GM12874 (cell line): ENCODE data around the gene KLK12.

Experiments
- TF ChIP-seq, protein P1 (sequence below): IDR thresholded peaks from 2 replicates; pipeline ENCODE4 v1.5.1; 2011; ENCODE audit warnings: low read depth, mild to moderate bottlenecking, control low read depth, low read length, moderate library complexity; ENCODE audit not compliant: insufficient read depth

Gene KLK12

DNA sequence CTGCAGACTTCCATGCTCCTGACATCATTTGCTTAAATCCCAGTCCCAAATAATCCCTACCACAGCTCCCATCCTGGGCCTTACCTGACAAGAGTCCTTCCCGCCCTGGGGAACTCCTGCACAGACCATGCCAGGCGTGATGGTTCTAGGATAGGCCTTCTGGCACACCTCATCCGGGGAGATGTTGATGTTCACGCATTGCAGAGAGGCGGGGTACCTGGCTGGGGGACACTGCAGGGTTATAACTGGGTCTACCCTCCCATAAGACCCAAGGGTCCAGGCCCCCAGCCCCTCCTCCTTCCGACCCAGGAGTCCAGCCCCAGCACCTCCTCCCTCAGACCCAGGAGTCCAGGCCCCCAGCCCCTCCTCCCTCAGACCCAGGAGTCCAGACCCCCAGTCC, 43.9 kb upstream of the KLK12 start:
- TF ChIP-seq, protein P1, sequence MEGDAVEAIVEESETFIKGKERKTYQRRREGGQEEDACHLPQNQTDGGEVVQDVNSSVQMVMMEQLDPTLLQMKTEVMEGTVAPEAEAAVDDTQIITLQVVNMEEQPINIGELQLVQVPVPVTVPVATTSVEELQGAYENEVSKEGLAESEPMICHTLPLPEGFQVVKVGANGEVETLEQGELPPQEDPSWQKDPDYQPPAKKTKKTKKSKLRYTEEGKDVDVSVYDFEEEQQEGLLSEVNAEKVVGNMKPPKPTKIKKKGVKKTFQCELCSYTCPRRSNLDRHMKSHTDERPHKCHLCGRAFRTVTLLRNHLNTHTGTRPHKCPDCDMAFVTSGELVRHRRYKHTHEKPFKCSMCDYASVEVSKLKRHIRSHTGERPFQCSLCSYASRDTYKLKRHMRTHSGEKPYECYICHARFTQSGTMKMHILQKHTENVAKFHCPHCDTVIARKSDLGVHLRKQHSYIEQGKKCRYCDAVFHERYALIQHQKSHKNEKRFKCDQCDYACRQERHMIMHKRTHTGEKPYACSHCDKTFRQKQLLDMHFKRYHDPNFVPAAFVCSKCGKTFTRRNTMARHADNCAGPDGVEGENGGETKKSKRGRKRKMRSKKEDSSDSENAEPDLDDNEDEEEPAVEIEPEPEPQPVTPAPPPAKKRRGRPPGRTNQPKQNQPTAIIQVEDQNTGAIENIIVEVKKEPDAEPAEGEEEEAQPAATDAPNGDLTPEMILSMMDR, result no peak

DNA sequence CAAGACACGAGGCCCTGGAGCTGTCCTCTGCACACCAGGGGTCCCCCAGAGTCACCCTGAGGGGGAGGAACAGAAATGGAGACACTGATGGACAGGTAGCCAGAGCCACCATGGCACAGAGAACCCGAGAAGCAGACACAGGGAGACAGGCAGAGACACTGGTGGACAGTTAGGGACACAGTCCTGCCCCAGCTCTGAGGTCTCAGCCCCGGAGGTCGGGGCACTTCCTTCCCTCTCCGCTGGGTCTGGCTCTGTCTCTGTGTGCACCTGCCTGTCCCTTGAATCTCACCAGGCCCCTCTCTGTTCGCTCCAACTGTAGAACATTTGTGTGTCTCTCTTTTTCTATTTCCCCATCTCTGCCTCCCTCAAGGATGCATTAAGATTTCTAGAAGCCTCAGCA, 43.3 kb upstream of the KLK12 start:
- TF ChIP-seq, protein P1, result no peak

DNA sequence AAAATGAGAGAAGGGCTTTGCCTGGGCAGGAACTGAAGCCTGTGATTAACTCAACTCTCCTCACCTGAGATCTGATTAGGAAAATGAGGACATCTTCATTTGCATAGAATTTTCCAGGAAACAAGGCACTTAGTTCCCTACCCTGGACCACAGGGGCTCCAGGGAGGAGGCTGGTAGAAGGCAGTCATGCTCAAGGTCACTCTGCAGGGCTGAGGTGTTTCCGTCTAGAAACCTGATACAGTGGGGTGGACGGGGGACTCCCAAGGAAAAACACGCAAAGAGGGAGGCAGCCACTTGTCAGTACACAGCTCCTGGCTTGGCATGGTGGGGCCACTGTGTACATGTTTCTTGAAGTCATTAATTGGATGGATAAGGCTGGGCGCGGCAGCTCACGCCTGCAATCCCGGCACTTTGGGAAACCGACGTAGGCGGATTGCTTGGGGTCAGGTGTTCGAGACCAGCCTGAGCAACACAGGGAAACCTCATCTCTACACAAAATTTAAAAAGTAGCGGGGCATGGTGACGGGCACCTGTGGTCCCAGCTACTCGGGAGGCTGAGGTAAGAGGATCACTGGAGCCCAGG, 41.9 kb upstream of the KLK12 start:
- TF ChIP-seq, protein P1, result no peak

DNA sequence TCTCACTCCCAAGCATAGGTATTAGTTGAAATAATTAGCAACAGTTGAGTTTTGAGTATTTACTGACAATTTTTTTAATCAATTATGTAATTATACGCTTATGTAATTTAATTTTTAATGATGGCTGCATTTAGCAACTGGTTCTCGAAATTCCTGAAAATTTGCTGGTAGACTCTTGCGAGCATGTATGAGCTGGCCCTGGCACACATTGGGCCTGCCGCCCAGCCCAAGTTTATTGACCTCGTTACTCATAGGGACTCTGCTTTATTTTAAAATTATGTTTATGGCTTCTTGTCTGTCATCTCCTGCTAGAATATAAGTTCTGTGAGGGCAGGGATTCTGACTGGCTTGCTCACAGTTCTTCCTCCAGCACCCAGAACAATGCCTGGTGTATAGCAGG, 41.2 kb upstream of the KLK12 start:
- TF ChIP-seq, protein P1, result no peak

DNA sequence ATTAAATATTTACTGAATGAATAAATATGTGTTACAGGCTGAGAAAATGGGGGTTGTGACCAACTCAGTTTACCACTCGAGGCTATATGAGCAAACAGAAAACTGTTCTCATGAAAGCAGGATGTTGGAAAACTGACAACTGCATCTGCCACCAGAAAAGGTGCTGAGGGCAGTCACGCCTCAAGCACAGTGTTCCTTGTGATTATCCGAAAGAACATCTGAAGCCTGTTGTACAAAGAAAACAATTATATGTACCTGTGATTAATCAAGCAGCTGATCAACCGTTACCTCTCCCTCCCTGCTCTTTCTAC, 36.2 kb upstream of the KLK12 start:
- TF ChIP-seq, protein P1, result no peak

DNA sequence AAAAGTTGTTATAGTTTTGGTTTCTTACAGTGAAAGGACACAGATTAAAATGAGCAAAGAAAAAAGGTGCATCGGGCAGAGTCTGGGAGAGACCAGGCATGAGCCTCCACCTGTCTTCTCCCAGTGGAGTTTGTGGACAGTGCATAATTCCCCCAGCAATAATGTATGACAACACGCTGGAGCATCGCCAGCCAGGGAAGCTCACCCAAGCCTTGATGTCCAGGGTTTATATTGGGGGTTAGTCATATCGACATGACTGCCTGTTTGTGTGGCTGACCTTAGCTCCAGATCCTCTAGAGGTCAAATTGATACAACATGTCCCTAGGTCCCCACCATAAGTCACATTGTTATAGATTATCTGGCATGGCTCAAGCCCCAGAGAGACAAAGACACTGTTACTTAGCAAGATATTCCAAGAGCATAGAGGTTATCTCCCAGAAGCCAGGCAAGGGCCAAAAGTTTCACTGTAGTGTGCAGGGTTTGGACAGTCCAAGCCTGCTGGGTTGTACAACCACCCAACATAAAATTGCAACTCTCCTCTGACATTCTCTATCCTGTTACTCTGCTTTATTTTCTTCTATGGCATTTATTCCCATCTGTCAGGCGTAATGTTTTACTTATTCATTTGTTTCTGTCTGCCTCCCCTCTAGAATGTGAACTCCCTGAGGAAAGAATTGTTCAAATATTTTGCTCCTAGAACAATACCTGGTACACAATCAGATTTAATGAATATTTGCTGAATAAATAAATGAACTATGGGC, 35.7 kb upstream of the KLK12 start:
- TF ChIP-seq, protein P1, result no peak

DNA sequence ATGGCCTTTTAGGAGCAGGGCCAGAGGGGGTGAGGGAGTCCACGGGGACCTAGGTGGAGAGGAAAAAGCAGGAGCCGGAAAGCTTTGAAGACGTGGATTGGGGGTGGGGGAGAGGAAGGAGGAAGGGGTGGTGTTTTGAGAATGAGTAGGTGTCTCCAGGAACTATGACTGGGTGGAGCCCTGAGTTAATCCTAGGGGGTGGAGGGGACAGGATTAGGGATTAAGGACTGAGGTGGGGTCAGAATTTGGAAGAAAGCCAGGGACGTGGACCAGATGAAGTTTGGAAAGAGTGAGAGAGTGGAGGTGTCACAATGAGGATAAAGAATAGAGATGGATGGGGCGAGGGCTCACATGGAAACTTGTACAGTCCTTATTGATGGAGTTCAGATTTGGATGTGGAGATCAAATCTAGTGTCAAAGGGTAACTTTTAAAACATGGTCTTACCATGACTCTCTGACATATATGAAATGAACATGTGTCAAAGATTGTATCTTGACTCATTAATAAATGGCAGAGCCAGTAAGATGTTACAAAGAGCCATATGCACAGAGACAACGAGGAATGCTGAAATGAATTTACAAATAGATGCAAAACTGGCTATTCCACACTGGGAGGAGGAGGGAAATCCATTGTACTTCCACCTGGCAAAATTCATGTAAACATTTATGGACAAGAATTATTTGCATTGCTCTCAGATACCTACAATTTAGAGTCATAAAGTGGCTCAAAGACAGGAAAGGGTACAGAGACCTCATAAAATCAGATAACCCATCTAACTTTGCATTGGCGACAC, 31.8 kb upstream of the KLK12 start:
- TF ChIP-seq, protein P1, result no peak
